ENCODE results near the gene GALNT1. TPM values are rescaled to one million over a fixed set of nuclear protein-coding genes. Genes with fewer than 3 reads are reported as not detected.

Gene GALNT1
- total and polyA plus RNA-seq, 10 donors, result 13.9 to 67.1 (median 49.9) TPM

DNA sequence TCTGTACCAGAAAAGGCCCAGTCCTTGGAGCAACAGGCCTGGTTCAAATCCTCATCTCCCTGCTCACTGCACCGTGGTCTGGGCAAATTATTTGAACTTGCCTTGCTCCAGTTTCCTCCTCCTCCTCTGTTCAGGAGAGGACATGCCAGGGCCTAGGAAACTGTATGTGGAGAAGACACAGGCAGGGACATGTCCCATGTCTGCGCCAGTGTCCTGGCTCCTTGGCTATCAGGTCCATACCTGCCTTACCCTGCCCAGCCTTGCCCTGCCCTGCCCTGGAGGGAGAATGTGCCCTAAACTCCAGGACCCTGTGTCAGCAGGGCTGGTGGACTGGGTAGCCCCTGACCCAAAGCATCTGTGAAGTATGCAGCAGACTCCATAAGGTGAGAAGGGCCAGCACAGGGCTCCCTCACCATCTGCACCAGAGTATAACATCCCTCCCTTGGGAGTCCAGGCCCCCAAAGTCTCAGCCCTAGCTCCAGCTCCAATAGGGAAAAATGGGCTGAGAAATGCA, 165.3 kb downstream of the GALNT1 start:
- 83 to 89% (median 87%) methylated on average over 1 to 2 of the region's 2 CpGs for WGBS, 5 donors
- TF ChIP-seq CTCF (IDR thresholded peaks at IDR 0.05 in 8 of 11, conservative IDR thresholded peaks at IDR 0.05 in 3 of 11), result no peak
- TF ChIP-seq POLR2A (IDR thresholded peaks at IDR 0.05), result no peak
- TF ChIP-seq POLR2AphosphoS5 (IDR thresholded peaks at IDR 0.05), result no peak
- H3K27ac ChIP-seq, result no peak overlapping the region
- H3K4me1 ChIP-seq, result no peaks in the 10 kb centered on the region
- peaks cover 0 to 6% (median 0%) of the 10 kb centered on the region in 7 donors for H3K27me3 ChIP-seq (replicated peaks in 1 of 7)
- no peak overlapping the region for H3K4me3 ChIP-seq
- intact Hi-C loops (cut with DNase I; ENCODE audit: low total_unique reads), result no loop called here
- DNase-seq, result no peak
- H3K9me3 ChIP-seq, result peaks cover 0 to 12% (median 6%) of the 10 kb centered on the region in 8 donors
- H3K36me3 ChIP-seq, result no peaks in the 10 kb centered on the region

GRCh38 chr18:35747894-35748472, 166.4 kb downstream of the GALNT1 start:
- Histone ChIP-seq H3K4me1 (no peaks in the 10 kb centered on the region), H3K36me3 (no peaks in the 10 kb centered on the region), H3K27ac (no peak overlapping the region), H3K9me3 (peaks cover 0 to 12% (median 6%) of the 10 kb centered on the region in 8 donors), H3K4me3 (no peak overlapping the region), H3K27me3 (replicated peaks in 1 of 7) (peaks cover 0 to 6% (median 0%) of the 10 kb centered on the region in 7 donors)
- no peak for DNase-seq
- WGBS, 5 donors, result 50 to 69% (median 56%) methylated on average over 6 to 7 of the region's 7 CpGs
- intact Hi-C loops (cut with DNase I; ENCODE audit: low total_unique reads), result no loop called here
- no peak for TF ChIP-seq POLR2A (IDR thresholded peaks at IDR 0.05)
- TF ChIP-seq CTCF (IDR thresholded peaks at IDR 0.05 in 8 of 11, conservative IDR thresholded peaks at IDR 0.05 in 3 of 11), result no peak
- TF ChIP-seq POLR2AphosphoS5 (IDR thresholded peaks at IDR 0.05), result no peak

DNA sequence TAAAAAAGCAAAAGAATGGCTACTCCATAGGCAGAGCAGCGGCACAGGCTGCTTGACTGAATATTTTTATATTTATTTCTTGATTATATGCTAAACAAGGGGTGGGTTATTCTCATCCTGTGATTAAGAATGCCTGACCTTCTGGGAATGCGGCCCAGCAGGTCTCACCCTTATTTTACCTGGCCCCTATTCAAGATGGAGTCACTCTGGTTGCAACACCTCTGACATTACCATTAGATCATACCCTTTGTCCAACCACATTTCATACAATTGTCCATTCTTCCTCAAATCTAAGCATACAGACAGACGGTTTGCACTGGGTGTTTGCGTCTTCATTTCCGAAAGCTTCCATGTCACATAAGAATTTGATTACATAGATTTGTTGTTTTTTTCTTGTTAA, 168.2 kb downstream of the GALNT1 start:
- TF ChIP-seq CTCF (IDR thresholded peaks at IDR 0.05 in 8 of 11, conservative IDR thresholded peaks at IDR 0.05 in 3 of 11), result no peak
- no peak for TF ChIP-seq POLR2AphosphoS5 (IDR thresholded peaks at IDR 0.05)
- no peak for TF ChIP-seq POLR2A (IDR thresholded peaks at IDR 0.05)
- H3K27ac ChIP-seq, result no peak overlapping the region
- intact Hi-C loops (cut with DNase I; ENCODE audit: low total_unique reads), result loop anchor here (10.0 kb wide), 1 partner anchor 535 kb away; no protein-coding TSS in a partner anchor
- H3K27me3 ChIP-seq (replicated peaks in 1 of 7), result peaks cover 0 to 6% (median 0%) of the 10 kb centered on the region in 7 donors
- H3K36me3 ChIP-seq, result no peaks in the 10 kb centered on the region
- H3K4me3 ChIP-seq, result no peak overlapping the region
- no peaks in the 10 kb centered on the region for H3K4me1 ChIP-seq
- no peak for DNase-seq
- WGBS, 5 donors, result 87 to 96% (median 91%) methylated on average over 5 of the region's 5 CpGs
- peaks cover 0 to 12% (median 5%) of the 10 kb centered on the region in 8 donors for H3K9me3 ChIP-seq

DNA sequence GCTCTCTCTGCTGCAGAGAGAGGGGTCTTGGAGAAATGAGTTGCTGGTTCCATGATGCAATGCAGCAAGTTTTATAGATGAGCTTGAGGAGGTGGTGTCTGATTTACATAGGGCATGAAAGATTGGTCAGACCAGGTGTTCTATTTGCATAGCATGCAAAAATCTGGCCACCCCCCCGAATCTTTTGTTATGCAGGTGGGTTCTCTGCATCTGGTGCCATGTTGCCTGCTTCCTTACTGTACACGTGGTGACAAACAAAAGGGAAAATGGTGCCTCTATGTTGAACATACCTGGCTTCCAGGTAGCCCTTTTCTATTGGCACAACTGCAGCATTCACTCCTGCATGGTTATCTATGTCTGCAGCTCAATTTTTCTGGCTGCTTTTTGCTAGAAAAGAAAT, 169.4 kb downstream of the GALNT1 start:
- TF ChIP-seq CTCF (IDR thresholded peaks at IDR 0.05 in 8 of 11, conservative IDR thresholded peaks at IDR 0.05 in 3 of 11), result no peak
- TF ChIP-seq POLR2A (IDR thresholded peaks at IDR 0.05), result no peak
- no peak for TF ChIP-seq POLR2AphosphoS5 (IDR thresholded peaks at IDR 0.05)
- H3K27ac ChIP-seq, result no peak overlapping the region
- no peaks in the 10 kb centered on the region for H3K4me1 ChIP-seq
- peaks cover 0 to under 1% (median 0%) of the 10 kb centered on the region in 8 donors for H3K9me3 ChIP-seq
- no peaks in the 10 kb centered on the region for H3K36me3 ChIP-seq
- 42 to 83% (median 63%) methylated on average over 2 of the region's 2 CpGs for WGBS, 5 donors
- no peak for DNase-seq
- H3K27me3 ChIP-seq (replicated peaks in 1 of 7), result peaks cover 0 to 4% (median 0%) of the 10 kb centered on the region in 7 donors
- intact Hi-C loops (cut with DNase I; ENCODE audit: low total_unique reads), result loop anchor here (10.0 kb wide), 1 partner anchor 534 kb away; no protein-coding TSS in a partner anchor
- H3K4me3 ChIP-seq, result no peak overlapping the region
